K562 (cell line): ENCODE measurements around the gene C2orf72. TPM values are rescaled to one million over a fixed set of nuclear protein-coding genes. Genes with fewer than 3 reads are reported as not detected.

Source experiments
- ATAC-seq: fragments of 200-7000 bp; cut with Tn5 transposase; 3 replicates; pipeline ENCODE4 v1.9.1; 2020; ENCODE audit warnings: moderate library complexity
- BruUV-seq: library from RNA; stranded (reverse); fragments of 400-500 nt; replicated peaks from 2 replicates; lab custom pipeline; 2021; lab: Mats Ljungman, UMichigan
- CTCF ChIA-PET: fragments of 300-600 bp; formaldehyde crosslinking; extraction: SDS; loops from one replicate; lab custom pipeline; 2021; ENCODE audit warnings: low intra/inter-chr PET ratio; lab: Yijun Ruan, JAX
- POLR2A ChIA-PET: fragments of 300-600, 350-650 bp; sonication (Branson Sonifier 250); formaldehyde crosslinking; extraction: SDS; loops from one replicate; lab custom pipeline; 2021; ENCODE audit warnings: antibody characterized with exemption, inconsistent platforms; lab: Yijun Ruan, JAX
- DNase-seq, 4 experiments: peaks; one replicate each; pipeline versions ENCODE4 v3.0.0 to v3.0.0-alpha.2; 2011 to 2018; ENCODE audit warnings: low spot score in 3 of 4, mixed read lengths in 3 of 4; ENCODE audit errors: extremely low read depth in 1 of 4
- FAIRE-seq: peaks from 2 replicates; lab custom pipeline; 2011; peaks lifted over from hg19 to GRCh38; lab: Jason Lieb, UNC
- H2AFZ ChIP-seq: 2 replicates; pipeline ENCODE4 v1.6.0; 2011; ENCODE audit warnings: low read depth, low read length, control low read depth, inconsistent platforms
- H3K27ac ChIP-seq: fragments of 200-600 bp; 3 replicates; pipeline ENCODE4 v1.8.0; 2011; ENCODE audit warnings: low read depth, mild to moderate bottlenecking, control low read depth, inconsistent platforms, low read length, moderate library complexity, mixed read lengths; ENCODE audit errors: extremely low read depth
- H3K27me3 ChIP-seq, 2 experiments: fragments of 300-600 bp in 1 of 2; 2 replicates in 1 of 2; 3 replicates in 1 of 2; pipeline versions ENCODE4 v1.6.0 to v1.8.0; 2011; ENCODE audit warnings: inconsistent platforms in 2 of 2, low read length in 2 of 2, mild to moderate bottlenecking in 1 of 2, mixed read lengths in 1 of 2, moderate library complexity in 1 of 2; ENCODE audit not compliant: control insufficient read depth in 2 of 2, insufficient read depth in 2 of 2
- H3K36me3 ChIP-seq: fragments of 300-600 bp; 3 replicates; pipeline ENCODE4 v1.8.0; 2011; ENCODE audit warnings: mild to moderate bottlenecking, low read length, inconsistent platforms; ENCODE audit not compliant: control insufficient read depth, insufficient read depth
- H3K4me1 ChIP-seq, 2 experiments: fragments of 200-600 bp in 1 of 2; replicated peaks in 1 of 2; 2 replicates in 1 of 2; 3 replicates in 1 of 2; pipeline versions ENCODE4 v1.5.1 to v1.8.0; 2011; ENCODE audit warnings: inconsistent platforms in 2 of 2, low read length in 2 of 2, mild to moderate bottlenecking in 1 of 2, mixed read lengths in 1 of 2, moderate library complexity in 1 of 2; ENCODE audit not compliant: control insufficient read depth in 2 of 2, insufficient read depth in 2 of 2
- H3K4me2 ChIP-seq: 2 replicates; pipeline ENCODE4 v1.6.1; 2011; ENCODE audit warnings: low read length, control low read depth, inconsistent platforms, mixed read lengths; ENCODE audit not compliant: insufficient read depth
- H3K4me3 ChIP-seq: fragments of 200-600 bp; sonication (generic), shearing (Covaris generic); 2 replicates; pipeline ENCODE4 v1.5.1; 2016; ENCODE audit warnings: control low read depth, inconsistent platforms
- H3K79me2 ChIP-seq: fragments of 200-600 bp; 3 replicates; pipeline ENCODE4 v1.8.0; 2011; ENCODE audit warnings: low read length, inconsistent platforms; ENCODE audit not compliant: control insufficient read depth, insufficient read depth
- H3K9ac ChIP-seq, 2 experiments: 2 replicates each; pipeline versions ENCODE4 v1.6.0 to v1.6.1; 2011; ENCODE audit warnings: low read depth in 2 of 2, low read length in 2 of 2, control low read depth in 1 of 2, inconsistent platforms in 1 of 2, mild to moderate bottlenecking in 1 of 2, mixed read lengths in 1 of 2; ENCODE audit not compliant: insufficient read depth in 1 of 2
- H3K9me1 ChIP-seq: one replicate; pipeline ENCODE4 v1.6.0; 2011; ENCODE audit warnings: inconsistent platforms, mild to moderate bottlenecking, low read length, moderate library complexity; ENCODE audit not compliant: control insufficient read depth, insufficient read depth
- H3K9me3 ChIP-seq: replicated peaks from 2 replicates; pipeline ENCODE4 v1.5.1; 2011; ENCODE audit warnings: low read depth, low read length, inconsistent platforms; ENCODE audit not compliant: control insufficient read depth, insufficient read depth
- H4K20me1 ChIP-seq: replicated peaks from 2 replicates; pipeline ENCODE4 v1.6.1; 2011; ENCODE audit warnings: low read length, inconsistent platforms, mixed read lengths; ENCODE audit not compliant: control insufficient read depth, insufficient read depth
- CHD1 ChIP-seq: fragments of 200-600 bp; sonication (generic); IDR thresholded peaks from one replicate; pipeline ENCODE4 v1.6.1; 2012; ENCODE audit warnings: mild to moderate bottlenecking, moderate library complexity, low read length, inconsistent platforms
- EWSR1 ChIP-seq: fragments of 450-650 bp; IDR thresholded peaks from 2 replicates; pipeline ENCODE4 v1.6.1; 2018; ENCODE audit warnings: borderline replicate concordance, mild to moderate bottlenecking, low read depth, moderate library complexity; ENCODE audit not compliant: partially characterized antibody
- FOXM1 ChIP-seq, 2 experiments: fragments of 450-650 bp in 1 of 2; sonication (generic) in 1 of 2; formaldehyde crosslinking in 1 of 2; IDR thresholded peaks; 2 replicates each; pipeline versions ENCODE4 v1.6.1 to v1.9.0; 2017 to 2022; ENCODE audit warnings: low read depth in 2 of 2, mild to moderate bottlenecking in 2 of 2, missing genetic modification reagents in 1 of 2, moderate library complexity in 1 of 2
- GTF2A2 ChIP-seq: IDR thresholded peaks from 2 replicates; pipeline ENCODE4 v1.6.1; 2016; ENCODE audit warnings: mild to moderate bottlenecking, missing genetic modification characterization, missing compliant biosample characterization
- HLTF ChIP-seq: fragments of 450-650 bp; IDR thresholded peaks from 2 replicates; pipeline ENCODE4 v1.6.1; 2016
- HOXB6 ChIP-seq: fragments of 250-450 bp; sonication (Bioruptor Pico); IDR thresholded peaks from 2 replicates; pipeline ENCODE4 v1.5.1; 2022; ENCODE audit warnings: mild to moderate bottlenecking, borderline replicate concordance
- JUN ChIP-seq, 2 experiments: sonication (generic) in 1 of 2; formaldehyde crosslinking in 1 of 2; IDR thresholded peaks; 2 replicates each; pipeline versions ENCODE4 v1.6.1 to v1.8.0; 2012 to 2022; ENCODE audit warnings: borderline replicate concordance in 2 of 2, mild to moderate bottlenecking in 2 of 2, improper control_type of control experiment in 1 of 2, low read depth in 1 of 2, low read length in 1 of 2, missing genetic modification reagents in 1 of 2
- KHSRP ChIP-seq: fragments of 450-650 bp; IDR thresholded peaks from 2 replicates; pipeline ENCODE4 v1.6.1; 2017
- MBD2 ChIP-seq: sonication (generic); IDR thresholded peaks from 2 replicates; pipeline ENCODE4 v1.6.1; 2016; ENCODE audit warnings: low read depth, borderline replicate concordance
- MYBL2 ChIP-seq, 2 experiments: fragments of 450-650 bp in 1 of 2; sonication (generic) in 1 of 2; formaldehyde crosslinking in 1 of 2; IDR thresholded peaks; 2 replicates each; pipeline versions ENCODE4 v1.6.1 to v1.8.1; 2017 to 2022; ENCODE audit warnings: borderline replicate concordance in 1 of 2, inconsistent platforms in 1 of 2, low read depth in 1 of 2, mild to moderate bottlenecking in 1 of 2, missing genetic modification reagents in 1 of 2, moderate library complexity in 1 of 2
- NBN ChIP-seq: fragments of 450-650 bp; IDR thresholded peaks from 2 replicates; pipeline ENCODE4 v1.6.1; 2016; ENCODE audit warnings: low read depth, mild to moderate bottlenecking
- RAD21 ChIP-seq, 2 experiments: fragments of 250-450 bp in 1 of 2; fragments of 450-650 bp in 1 of 2; sonication (Bioruptor Pico) in 1 of 2; formaldehyde crosslinking in 1 of 2; IDR thresholded peaks in 1 of 2; conservative IDR thresholded peaks in 1 of 2; 2 replicates each; pipeline versions ENCODE4 v1.4.0 to v1.8.0; 2020 to 2022; ENCODE audit warnings: mild to moderate bottlenecking in 2 of 2, moderate library complexity in 1 of 2
- SRF ChIP-seq, 2 experiments: fragments of 250-450, 450-650 bp in 1 of 2; sonication (Bioruptor Pico) in 1 of 2; sonication (generic) in 1 of 2; formaldehyde crosslinking; IDR thresholded peaks; 2 replicates each; pipeline versions ENCODE4 v1.5.0 to v1.5.1; 2020 to 2022; ENCODE audit warnings: mild to moderate bottlenecking in 1 of 2, missing genetic modification reagents in 1 of 2
- TCF3 ChIP-seq: sonication (generic); formaldehyde crosslinking; IDR thresholded peaks from 2 replicates; pipeline ENCODE4 v1.4.0; 2020; ENCODE audit warnings: mild to moderate bottlenecking, missing genetic modification reagents
- TEAD2 ChIP-seq: fragments of 450-650 bp; IDR thresholded peaks from 2 replicates; pipeline ENCODE4 v1.6.1; 2016; ENCODE audit warnings: missing genetic modification characterization, control low read depth, missing compliant biosample characterization
- TRIM24 ChIP-seq, 2 experiments: fragments of 450-650 bp; IDR thresholded peaks; 2 replicates each; pipeline ENCODE4 v1.6.1; 2016
- ZBTB43 ChIP-seq: sonication (generic); formaldehyde crosslinking; IDR thresholded peaks from 2 replicates; pipeline ENCODE4 v1.8.0; 2023; ENCODE audit warnings: mild to moderate bottlenecking, missing genetic modification reagents
- ZBTB8A ChIP-seq: fragments of 450-650 bp; IDR thresholded peaks from 2 replicates; pipeline ENCODE4 v1.6.1; 2018; ENCODE audit warnings: mild to moderate bottlenecking, moderate library complexity; ENCODE audit not compliant: partially characterized antibody
- ZFX ChIP-seq: sonication (generic); formaldehyde crosslinking; IDR thresholded peaks from 2 replicates; pipeline ENCODE4 v1.8.0; 2022; ENCODE audit warnings: mild to moderate bottlenecking, missing genetic modification reagents, moderate library complexity
- ZNF584 ChIP-seq: fragments of 200-800 bp; sonication (Bioruptor generic); IDR thresholded peaks from 2 replicates; pipeline ENCODE4 v1.6.1; 2016; ENCODE audit warnings: low read depth, mild to moderate bottlenecking, missing genetic modification characterization, missing compliant biosample characterization
- WGBS: fragments of 100-300 bp; shearing (Covaris generic); methylation state at CpG from one replicate; pipeline ENCODE4 v1.1.6; 2016; ENCODE audit warnings: low coverage, mixed read lengths; ENCODE audit not compliant: insufficient coverage; ENCODE audit errors: missing lambda C conversion rate; 5-methylcytosine and 5-hydroxymethylcytosine counted together
- in situ Hi-C: fragments of 300-500 bp; cut with MboI; formaldehyde crosslinking; loops from 4 replicates; pipeline ENCODE4 v1.15.0; 2018; ENCODE audit warnings: inconsistent platforms, mixed read lengths
- intact Hi-C: fragments of 100-400 bp; cut with micrococcal nuclease; formaldehyde crosslinking; loops from 2 replicates; pipeline ENCODE4 v1.14.2; 2022
- polyA plus RNA-seq, 8 experiments: library from polyadenylated mRNA; depleted of rRNA in 4 of 8; stranded (reverse) in 5 of 8; unstranded in 3 of 8; fragments of >200 nt; fragmentation: Nextera tagmentation in 2 of 8; fragmentation: Illumina TruSeq in 1 of 8; extraction: Ambion mirVana in 2 of 8; extraction: Trizol in 1 of 8; gene quantifications; 2 replicates each; pipeline versions ENCODE4 v1.2.1 to v1.2.3, GENCODE V29; 2011 to 2014; ENCODE audit warnings: inconsistent platforms in 1 of 8, missing spikeins in 1 of 8
- total RNA-seq, 7 experiments: library from RNA; depleted of rRNA in 6 of 7; stranded (reverse); fragments of >200 nt in 6 of 7; fragmentation: Illumina TruSeq in 2 of 7; extraction: Trizol in 2 of 7; gene quantifications; 2 replicates each; pipeline versions ENCODE4 v1.2.1 to v1.2.3, GENCODE V29; 2011 to 2021; ENCODE audit warnings: low replicate concordance in 1 of 7

The C2orf72 gene
- total and polyA plus RNA-seq, 9 of the 15 experiments (the other 6 are each of a cell fraction or from before 2014, with no cell fraction given), result 0.08 to 0.18 (median 0.11) TPM; not detected in 6

GRCh38 chr2:231034291-231034882 lies 2.9 kb upstream of the C2orf72 start:
- Histone ChIP-seq H3K36me3 (no peaks in the 10 kb centered on the region), H3K27me3 (peaks cover 11 to 33% of the 10 kb centered on the region in 2 experiments), H3K27ac (no peak overlapping the region), H3K79me2 (no peaks in the 10 kb centered on the region), H3K4me2 (no peak overlapping the region), H3K9ac (no peak overlapping the region), H3K9me1 (no peaks in the 10 kb centered on the region), H3K9me3 (no peaks in the 10 kb centered on the region), H3K4me1 (peaks cover 0 to 11% of the 10 kb centered on the region in 2 experiments; a peak in 2 of 5 replicates), H2AFZ (no peak overlapping the region), H3K4me3 (no peak overlapping the region), H4K20me1 (no peaks in the 10 kb centered on the region)
- in situ Hi-C loops (no loop called here), intact Hi-C loops (no loop called here)
- WGBS, result 8% methylated on average over 4 of the region's 4 CpGs
- CTCF ChIA-PET, result no interaction called here
- POLR2A ChIA-PET, result no interaction called here
- ATAC-seq (no peak), FAIRE-seq (no peak), DNase-seq (no peak)
- no peak for TF ChIP-seq MYBL2 (IDR thresholded peaks at IDR 0.05; ENCODE audit: low read depth)
- no peak for TF ChIP-seq MYBL2 (CRISPR knock-in tag; IDR thresholded peaks at IDR 0.05; ENCODE audit: borderline replicate concordance)
- no peak for TF ChIP-seq FOXM1 (IDR thresholded peaks at IDR 0.05; ENCODE audit: low read depth)
- TF ChIP-seq FOXM1 (CRISPR knock-in tag; IDR thresholded peaks at IDR 0.05; ENCODE audit: low read depth), result no peak
- no peak for TF ChIP-seq GTF2A2 (tag)
- no peak for TF ChIP-seq RAD21 (CRISPR knock-in tag; conservative IDR thresholded peaks at IDR 0.05 in 1 of 2, IDR thresholded peaks at IDR 0.05 in 1 of 2)
- TF ChIP-seq EWSR1, result no peak
- TF ChIP-seq JUN (IDR thresholded peaks at IDR 0.05; ENCODE audit: borderline replicate concordance, low read depth, low read length), result no peak
- no peak for TF ChIP-seq JUN (CRISPR knock-in tag; IDR thresholded peaks at IDR 0.05; ENCODE audit: borderline replicate concordance)
- no peak for TF ChIP-seq HOXB6
- no peak for TF ChIP-seq TEAD2 (tag)
- no peak for TF ChIP-seq SRF (CRISPR knock-in tag; IDR thresholded peaks at IDR 0.05)
- no peak for TF ChIP-seq ZBTB43 (CRISPR knock-in tag)
- no peak for TF ChIP-seq ZFX (CRISPR knock-in tag)
- TF ChIP-seq TCF3 (CRISPR knock-in tag), result no peak
- no peak for TF ChIP-seq KHSRP
- no peak for TF ChIP-seq CHD1
- TF ChIP-seq HLTF, result no peak
- no peak for TF ChIP-seq TRIM24 (IDR thresholded peaks at IDR 0.05)
- no peak for TF ChIP-seq ZBTB8A
- no peak for TF ChIP-seq ZNF584 (CRISPR knock-in tag)
- no peak for TF ChIP-seq NBN
- TF ChIP-seq MBD2, result no peak
- no TSS peak for BruUV-seq
